GM12878 (cell line): ENCODE data around the gene MARCHF9. TPM values are rescaled to one million over a fixed set of nuclear protein-coding genes. Genes with fewer than 3 reads are reported as not detected.

Source experiments
- ATAC-seq: fragments of 200-7000 bp; cut with Tn5 transposase; 3 replicates; pipeline ENCODE4 v1.9.1; 2020; ENCODE audit warnings: mild to moderate bottlenecking, moderate library complexity
- BruUV-seq: library from RNA; stranded (reverse); fragments of 400-500 nt; replicated peaks from 2 replicates; lab custom pipeline; 2021; lab: Mats Ljungman, UMichigan
- CTCF ChIA-PET: fragments of 300-600 bp; sonication (Branson Sonifier 250); formaldehyde crosslinking; extraction: SDS; loops from one replicate; lab custom pipeline; 2021; ENCODE audit warnings: inconsistent platforms; lab: Yijun Ruan, JAX
- POLR2A ChIA-PET: fragments of 350-600 bp; formaldehyde crosslinking; extraction: SDS; loops from one replicate; lab custom pipeline; 2021; ENCODE audit warnings: inconsistent platforms; lab: Charles Lee
- RAD21 ChIA-PET: fragments of 300-600 bp; sonication (Branson Sonifier 250); formaldehyde crosslinking; loops from one replicate; lab custom pipeline; 2023; ENCODE audit warnings: antibody characterized with exemption; ENCODE audit not compliant: unreplicated experiment; lab: Charles Lee
- SMC1A ChIA-PET: fragments of 300-600 bp; sonication (Branson Sonifier 250); formaldehyde crosslinking; loops from one replicate; lab custom pipeline; 2023; ENCODE audit not compliant: unreplicated experiment, uncharacterized antibody; lab: Charles Lee
- DNase-seq: peaks from one replicate; pipeline ENCODE4 v3.0.0-alpha.2; 2011; ENCODE audit warnings: low read depth, low spot score
- FAIRE-seq: peaks from 3 replicates; lab custom pipeline; 2011; peaks lifted over from hg19 to GRCh38; lab: Jason Lieb, UNC
- H2AFZ ChIP-seq: 2 replicates; pipeline ENCODE4 v1.6.0; 2011; ENCODE audit warnings: low read depth, low read length, control low read depth; ENCODE audit not compliant: control insufficient read depth
- H3K27ac ChIP-seq: 2 replicates; pipeline ENCODE4 v1.5.1; 2011; ENCODE audit warnings: control low read depth; ENCODE audit not compliant: control insufficient read depth, insufficient read depth
- H3K27me3 ChIP-seq, 2 experiments: replicated peaks in 1 of 2; 2 replicates each; pipeline versions ENCODE4 v1.6.0 to v1.6.1; 2011; ENCODE audit warnings: low read length in 1 of 2; ENCODE audit not compliant: control insufficient read depth in 2 of 2, insufficient read depth in 2 of 2
- H3K36me3 ChIP-seq, 2 experiments: 2 replicates each; pipeline ENCODE4 v1.5.1; 2011; ENCODE audit warnings: low read length in 1 of 2; ENCODE audit not compliant: control insufficient read depth in 2 of 2, insufficient read depth in 2 of 2
- H3K4me1 ChIP-seq: 2 replicates; pipeline ENCODE4 v1.6.1; 2011; ENCODE audit warnings: mild to moderate bottlenecking, low read length, moderate library complexity, mixed read lengths; ENCODE audit not compliant: control insufficient read depth, insufficient read depth
- H3K4me2 ChIP-seq: 2 replicates; pipeline ENCODE4 v1.6.0; 2011; ENCODE audit warnings: control low read depth; ENCODE audit not compliant: control insufficient read depth, insufficient read depth
- H3K4me3 ChIP-seq: fragments of 200-600 bp; sonication (generic); 2 replicates; pipeline ENCODE4 v1.5.1; 2016
- H3K79me2 ChIP-seq: 2 replicates; pipeline ENCODE4 v1.6.0; 2011; ENCODE audit warnings: low read length; ENCODE audit not compliant: control insufficient read depth, insufficient read depth
- H3K9ac ChIP-seq: 2 replicates; pipeline ENCODE4 v1.8.0; 2011; ENCODE audit warnings: low read length, control low read depth, mixed read lengths; ENCODE audit not compliant: control insufficient read depth, insufficient read depth
- H3K9me3 ChIP-seq: replicated peaks from 3 replicates; pipeline ENCODE4 v1.5.1; 2011; ENCODE audit warnings: mild to moderate bottlenecking, low read length; ENCODE audit not compliant: control insufficient read depth, insufficient read depth
- H4K20me1 ChIP-seq: 2 replicates; pipeline ENCODE4 v1.6.0; 2011; ENCODE audit not compliant: control insufficient read depth, insufficient read depth
- DPF2 ChIP-seq: fragments of 450-650 bp; IDR thresholded peaks from 2 replicates; pipeline ENCODE4 v1.6.1; 2017; ENCODE audit warnings: mild to moderate bottlenecking
- FOXM1 ChIP-seq: IDR thresholded peaks from 2 replicates; pipeline ENCODE4 v1.6.1; 2012; ENCODE audit warnings: low read depth, mild to moderate bottlenecking, inconsistent platforms, low read length, moderate library complexity
- NBN ChIP-seq: fragments of 450-650 bp; IDR thresholded peaks from 2 replicates; pipeline ENCODE4 v1.6.1; 2016
- NFIC ChIP-seq: IDR thresholded peaks from 2 replicates; pipeline ENCODE4 v1.6.1; 2012; ENCODE audit warnings: low read depth, mild to moderate bottlenecking, inconsistent platforms, low read length, moderate library complexity
- RAD51 ChIP-seq: fragments of 450-650 bp; IDR thresholded peaks from 2 replicates; pipeline ENCODE4 v1.6.1; 2016; ENCODE audit warnings: moderate library complexity, mild to moderate bottlenecking, inconsistent platforms
- ZNF274 ChIP-seq: IDR thresholded peaks from one replicate; pipeline ENCODE4 v1.8.0; 2011; ENCODE audit not compliant: insufficient read length, insufficient read depth
- WGBS: methylation state at CpG from one replicate; pipeline ENCODE4 v1.1.6; 2016; ENCODE audit warnings: low lambda C conversion rate; ENCODE audit not compliant: insufficient replicate concordance, insufficient coverage; ENCODE audit errors: missing lambda C conversion rate; 5-methylcytosine and 5-hydroxymethylcytosine counted together
- in situ Hi-C: fragments of 300-500 bp; cut with MboI; formaldehyde crosslinking; loops from 9 replicates; pipeline ENCODE4 v1.14.3; 2018; ENCODE audit warnings: mixed read lengths
- intact Hi-C: fragments of 100-400 bp; cut with micrococcal nuclease; formaldehyde crosslinking; loops from one replicate; pipeline ENCODE4 v1.14.2; 2022; ENCODE audit not compliant: unreplicated experiment
- polyA plus RNA-seq, 11 experiments: library from polyadenylated mRNA; depleted of rRNA in 4 of 11; unstranded in 6 of 11; stranded (reverse) in 5 of 11; fragments of >200 nt; fragmentation: Nextera tagmentation in 4 of 11; fragmentation: Illumina TruSeq in 1 of 11; extraction: Ambion mirVana in 4 of 11; extraction: Trizol in 1 of 11; gene quantifications; 1 replicate in 1 of 11; 2 replicates in 10 of 11; pipeline versions ENCODE4 v1.2.1 to v1.2.3, GENCODE V29; 2011 to 2016; ENCODE audit warnings: inconsistent platforms in 2 of 11, missing spikeins in 2 of 11, low read depth in 1 of 11
- total RNA-seq, 4 experiments: library from RNA; depleted of rRNA in 3 of 4; stranded (reverse); fragments of >200 nt in 3 of 4; fragmentation: Illumina TruSeq in 1 of 4; extraction: Trizol in 1 of 4; gene quantifications; 2 replicates each; pipeline versions ENCODE4 v1.2.1 to v1.2.3, GENCODE V29; 2013 to 2021
- TF ChIP-seq, protein P1 (sequence below): fragments of 150-350 bp; IDR thresholded peaks from 2 replicates; pipeline ENCODE4 v1.6.1; 2016; ENCODE audit warnings: low read depth, low read length
- TF ChIP-seq, protein P2 (sequence below): IDR thresholded peaks from 2 replicates; pipeline ENCODE4 v1.6.1; 2012; ENCODE audit warnings: mild to moderate bottlenecking, low read depth, low read length
- TF ChIP-seq, protein P3 (sequence below), 3 experiments: IDR thresholded peaks in 2 of 3; conservative IDR thresholded peaks in 1 of 3; 2 replicates each; pipeline ENCODE4 v1.5.1; 2011; ENCODE audit warnings: low read depth in 3 of 3, low read length in 3 of 3, mild to moderate bottlenecking in 3 of 3, control low read depth in 2 of 3, moderate library complexity in 2 of 3, inconsistent platforms in 1 of 3, mixed read lengths in 1 of 3; ENCODE audit not compliant: control insufficient read depth in 2 of 3, insufficient read depth in 1 of 3; ENCODE audit errors: extremely low read depth in 1 of 3
- TF ChIP-seq, protein P4 (sequence below): fragments of 450-650 bp; IDR thresholded peaks from 2 replicates; pipeline ENCODE4 v1.6.1; 2017; ENCODE audit warnings: low read depth, mild to moderate bottlenecking, moderate library complexity
- TF ChIP-seq, protein P5 (sequence below): fragments of 450-650 bp; IDR thresholded peaks from 2 replicates; pipeline ENCODE4 v1.6.1; 2014; ENCODE audit warnings: mild to moderate bottlenecking
- TF ChIP-seq, protein P6 (sequence below): IDR thresholded peaks from 2 replicates; pipeline ENCODE4 v1.6.1; 2011; ENCODE audit warnings: low read depth, low read length, improper control_type of control experiment, borderline replicate concordance

Gene MARCHF9
- total and polyA plus RNA-seq, 10 of the 15 experiments (the other 5 are each of a cell fraction or from before 2014, with no cell fraction given), result 2.4 to 29.3 (median 13.0) TPM

DNA sequence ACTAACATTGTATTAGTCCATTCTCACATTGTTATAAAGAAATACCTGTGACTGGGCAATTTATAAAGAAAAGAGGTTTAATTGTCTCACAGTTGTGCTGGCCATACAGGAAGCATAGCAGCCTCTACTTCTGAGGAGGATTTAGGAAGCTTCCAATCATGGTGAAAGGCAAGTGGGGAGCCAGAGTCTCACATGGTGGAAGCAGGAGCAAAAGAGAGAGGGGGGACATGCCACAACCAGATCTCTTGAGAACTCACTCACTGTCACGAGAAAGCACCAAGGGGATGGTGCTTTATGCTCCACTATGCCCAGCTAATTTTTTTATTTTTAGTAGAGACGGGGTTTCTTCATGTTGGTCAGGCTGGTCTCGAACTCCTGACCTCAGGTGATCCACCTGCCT lies 47.7 kb upstream of the MARCHF9 start:
- ChIA-PET POLR2A (no interaction called here), SMC1A (no interaction called here), RAD21 (no interaction called here), CTCF (no interaction called here)
- Histone ChIP-seq H2AFZ (no peak overlapping the region), H3K9ac (no peak overlapping the region), H3K4me1 (no peaks in the 10 kb centered on the region), H4K20me1 (no peaks in the 10 kb centered on the region), H3K9me3 (peaks cover 2% of the 10 kb centered on the region), H3K36me3 (peaks cover 0 to 15% of the 10 kb centered on the region in 2 experiments; a peak in 2 of 4 replicates), H3K4me2 (no peak overlapping the region), H3K79me2 (no peaks in the 10 kb centered on the region), H3K27ac (no peak overlapping the region), H3K27me3 (no peaks in the 10 kb centered on the region), H3K4me3 (no peak overlapping the region)
- WGBS, result 100% methylated on average over 3 of the region's 3 CpGs
- DNase-seq, result no peak
- no peak for ATAC-seq
- FAIRE-seq, result no peak
- no TSS peak for BruUV-seq
- in situ Hi-C loops, result no loop called here
- intact Hi-C loops, result no loop called here
- TF ChIP-seq, protein P1, sequence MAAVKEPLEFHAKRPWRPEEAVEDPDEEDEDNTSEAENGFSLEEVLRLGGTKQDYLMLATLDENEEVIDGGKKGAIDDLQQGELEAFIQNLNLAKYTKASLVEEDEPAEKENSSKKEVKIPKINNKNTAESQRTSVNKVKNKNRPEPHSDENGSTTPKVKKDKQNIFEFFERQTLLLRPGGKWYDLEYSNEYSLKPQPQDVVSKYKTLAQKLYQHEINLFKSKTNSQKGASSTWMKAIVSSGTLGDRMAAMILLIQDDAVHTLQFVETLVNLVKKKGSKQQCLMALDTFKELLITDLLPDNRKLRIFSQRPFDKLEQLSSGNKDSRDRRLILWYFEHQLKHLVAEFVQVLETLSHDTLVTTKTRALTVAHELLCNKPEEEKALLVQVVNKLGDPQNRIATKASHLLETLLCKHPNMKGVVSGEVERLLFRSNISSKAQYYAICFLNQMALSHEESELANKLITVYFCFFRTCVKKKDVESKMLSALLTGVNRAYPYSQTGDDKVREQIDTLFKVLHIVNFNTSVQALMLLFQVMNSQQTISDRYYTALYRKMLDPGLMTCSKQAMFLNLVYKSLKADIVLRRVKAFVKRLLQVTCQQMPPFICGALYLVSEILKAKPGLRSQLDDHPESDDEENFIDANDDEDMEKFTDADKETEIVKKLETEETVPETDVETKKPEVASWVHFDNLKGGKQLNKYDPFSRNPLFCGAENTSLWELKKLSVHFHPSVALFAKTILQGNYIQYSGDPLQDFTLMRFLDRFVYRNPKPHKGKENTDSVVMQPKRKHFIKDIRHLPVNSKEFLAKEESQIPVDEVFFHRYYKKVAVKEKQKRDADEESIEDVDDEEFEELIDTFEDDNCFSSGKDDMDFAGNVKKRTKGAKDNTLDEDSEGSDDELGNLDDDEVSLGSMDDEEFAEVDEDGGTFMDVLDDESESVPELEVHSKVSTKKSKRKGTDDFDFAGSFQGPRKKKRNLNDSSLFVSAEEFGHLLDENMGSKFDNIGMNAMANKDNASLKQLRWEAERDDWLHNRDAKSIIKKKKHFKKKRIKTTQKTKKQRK, result no peak
- TF ChIP-seq, protein P2, sequence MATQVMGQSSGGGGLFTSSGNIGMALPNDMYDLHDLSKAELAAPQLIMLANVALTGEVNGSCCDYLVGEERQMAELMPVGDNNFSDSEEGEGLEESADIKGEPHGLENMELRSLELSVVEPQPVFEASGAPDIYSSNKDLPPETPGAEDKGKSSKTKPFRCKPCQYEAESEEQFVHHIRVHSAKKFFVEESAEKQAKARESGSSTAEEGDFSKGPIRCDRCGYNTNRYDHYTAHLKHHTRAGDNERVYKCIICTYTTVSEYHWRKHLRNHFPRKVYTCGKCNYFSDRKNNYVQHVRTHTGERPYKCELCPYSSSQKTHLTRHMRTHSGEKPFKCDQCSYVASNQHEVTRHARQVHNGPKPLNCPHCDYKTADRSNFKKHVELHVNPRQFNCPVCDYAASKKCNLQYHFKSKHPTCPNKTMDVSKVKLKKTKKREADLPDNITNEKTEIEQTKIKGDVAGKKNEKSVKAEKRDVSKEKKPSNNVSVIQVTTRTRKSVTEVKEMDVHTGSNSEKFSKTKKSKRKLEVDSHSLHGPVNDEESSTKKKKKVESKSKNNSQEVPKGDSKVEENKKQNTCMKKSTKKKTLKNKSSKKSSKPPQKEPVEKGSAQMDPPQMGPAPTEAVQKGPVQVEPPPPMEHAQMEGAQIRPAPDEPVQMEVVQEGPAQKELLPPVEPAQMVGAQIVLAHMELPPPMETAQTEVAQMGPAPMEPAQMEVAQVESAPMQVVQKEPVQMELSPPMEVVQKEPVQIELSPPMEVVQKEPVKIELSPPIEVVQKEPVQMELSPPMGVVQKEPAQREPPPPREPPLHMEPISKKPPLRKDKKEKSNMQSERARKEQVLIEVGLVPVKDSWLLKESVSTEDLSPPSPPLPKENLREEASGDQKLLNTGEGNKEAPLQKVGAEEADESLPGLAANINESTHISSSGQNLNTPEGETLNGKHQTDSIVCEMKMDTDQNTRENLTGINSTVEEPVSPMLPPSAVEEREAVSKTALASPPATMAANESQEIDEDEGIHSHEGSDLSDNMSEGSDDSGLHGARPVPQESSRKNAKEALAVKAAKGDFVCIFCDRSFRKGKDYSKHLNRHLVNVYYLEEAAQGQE, result no peak
- TF ChIP-seq, protein P3, sequence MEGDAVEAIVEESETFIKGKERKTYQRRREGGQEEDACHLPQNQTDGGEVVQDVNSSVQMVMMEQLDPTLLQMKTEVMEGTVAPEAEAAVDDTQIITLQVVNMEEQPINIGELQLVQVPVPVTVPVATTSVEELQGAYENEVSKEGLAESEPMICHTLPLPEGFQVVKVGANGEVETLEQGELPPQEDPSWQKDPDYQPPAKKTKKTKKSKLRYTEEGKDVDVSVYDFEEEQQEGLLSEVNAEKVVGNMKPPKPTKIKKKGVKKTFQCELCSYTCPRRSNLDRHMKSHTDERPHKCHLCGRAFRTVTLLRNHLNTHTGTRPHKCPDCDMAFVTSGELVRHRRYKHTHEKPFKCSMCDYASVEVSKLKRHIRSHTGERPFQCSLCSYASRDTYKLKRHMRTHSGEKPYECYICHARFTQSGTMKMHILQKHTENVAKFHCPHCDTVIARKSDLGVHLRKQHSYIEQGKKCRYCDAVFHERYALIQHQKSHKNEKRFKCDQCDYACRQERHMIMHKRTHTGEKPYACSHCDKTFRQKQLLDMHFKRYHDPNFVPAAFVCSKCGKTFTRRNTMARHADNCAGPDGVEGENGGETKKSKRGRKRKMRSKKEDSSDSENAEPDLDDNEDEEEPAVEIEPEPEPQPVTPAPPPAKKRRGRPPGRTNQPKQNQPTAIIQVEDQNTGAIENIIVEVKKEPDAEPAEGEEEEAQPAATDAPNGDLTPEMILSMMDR (IDR thresholded peaks at IDR 0.05 in 2 of 3, conservative IDR thresholded peaks at IDR 0.05 in 1 of 3; ENCODE audit: control insufficient read depth in 2 of 3, extremely low read depth in 1 of 3, insufficient read depth in 1 of 3, low read depth in 3 of 3, low read length in 3 of 3), result no peak
- TF ChIP-seq ZNF274 (no peak), NBN (no peak), DPF2 (no peak), FOXM1 (no peak), NFIC (no peak), RAD51 (no peak)
- TF ChIP-seq, protein P4, sequence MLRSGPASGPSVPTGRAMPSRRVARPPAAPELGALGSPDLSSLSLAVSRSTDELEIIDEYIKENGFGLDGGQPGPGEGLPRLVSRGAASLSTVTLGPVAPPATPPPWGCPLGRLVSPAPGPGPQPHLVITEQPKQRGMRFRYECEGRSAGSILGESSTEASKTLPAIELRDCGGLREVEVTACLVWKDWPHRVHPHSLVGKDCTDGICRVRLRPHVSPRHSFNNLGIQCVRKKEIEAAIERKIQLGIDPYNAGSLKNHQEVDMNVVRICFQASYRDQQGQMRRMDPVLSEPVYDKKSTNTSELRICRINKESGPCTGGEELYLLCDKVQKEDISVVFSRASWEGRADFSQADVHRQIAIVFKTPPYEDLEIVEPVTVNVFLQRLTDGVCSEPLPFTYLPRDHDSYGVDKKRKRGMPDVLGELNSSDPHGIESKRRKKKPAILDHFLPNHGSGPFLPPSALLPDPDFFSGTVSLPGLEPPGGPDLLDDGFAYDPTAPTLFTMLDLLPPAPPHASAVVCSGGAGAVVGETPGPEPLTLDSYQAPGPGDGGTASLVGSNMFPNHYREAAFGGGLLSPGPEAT, result no peak
- TF ChIP-seq, protein P5, sequence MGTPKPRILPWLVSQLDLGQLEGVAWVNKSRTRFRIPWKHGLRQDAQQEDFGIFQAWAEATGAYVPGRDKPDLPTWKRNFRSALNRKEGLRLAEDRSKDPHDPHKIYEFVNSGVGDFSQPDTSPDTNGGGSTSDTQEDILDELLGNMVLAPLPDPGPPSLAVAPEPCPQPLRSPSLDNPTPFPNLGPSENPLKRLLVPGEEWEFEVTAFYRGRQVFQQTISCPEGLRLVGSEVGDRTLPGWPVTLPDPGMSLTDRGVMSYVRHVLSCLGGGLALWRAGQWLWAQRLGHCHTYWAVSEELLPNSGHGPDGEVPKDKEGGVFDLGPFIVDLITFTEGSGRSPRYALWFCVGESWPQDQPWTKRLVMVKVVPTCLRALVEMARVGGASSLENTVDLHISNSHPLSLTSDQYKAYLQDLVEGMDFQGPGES, result no peak
- TF ChIP-seq, protein P6, sequence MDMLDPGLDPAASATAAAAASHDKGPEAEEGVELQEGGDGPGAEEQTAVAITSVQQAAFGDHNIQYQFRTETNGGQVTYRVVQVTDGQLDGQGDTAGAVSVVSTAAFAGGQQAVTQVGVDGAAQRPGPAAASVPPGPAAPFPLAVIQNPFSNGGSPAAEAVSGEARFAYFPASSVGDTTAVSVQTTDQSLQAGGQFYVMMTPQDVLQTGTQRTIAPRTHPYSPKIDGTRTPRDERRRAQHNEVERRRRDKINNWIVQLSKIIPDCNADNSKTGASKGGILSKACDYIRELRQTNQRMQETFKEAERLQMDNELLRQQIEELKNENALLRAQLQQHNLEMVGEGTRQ, result no peak
